Lung microvascular endothelial cell (primary cell): ENCODE results near the gene PPP1R9A. TPM values are rescaled to one million over a fixed set of nuclear protein-coding genes. Genes with fewer than 3 reads are reported as not detected.
A peak's percentile ranks its signal among the peaks of the same experiment; 100 is the strongest.

Experiments
- DNase-seq, 2 donors: peaks; one replicate each; pipeline versions ENCODE4 v3.0.0 to v3.0.0-alpha.2; 2010; ENCODE audit warnings: low read depth in 2 of 2
- total RNA-seq: library from RNA; depleted of rRNA; stranded (reverse); fragments of >200 nt; gene quantifications from 2 replicates; pipeline ENCODE4 v1.2.1, GENCODE V29; 2014

PPP1R9A gene
- total RNA-seq, 1 donor from 2014 or later, result 9.9 TPM

DNA sequence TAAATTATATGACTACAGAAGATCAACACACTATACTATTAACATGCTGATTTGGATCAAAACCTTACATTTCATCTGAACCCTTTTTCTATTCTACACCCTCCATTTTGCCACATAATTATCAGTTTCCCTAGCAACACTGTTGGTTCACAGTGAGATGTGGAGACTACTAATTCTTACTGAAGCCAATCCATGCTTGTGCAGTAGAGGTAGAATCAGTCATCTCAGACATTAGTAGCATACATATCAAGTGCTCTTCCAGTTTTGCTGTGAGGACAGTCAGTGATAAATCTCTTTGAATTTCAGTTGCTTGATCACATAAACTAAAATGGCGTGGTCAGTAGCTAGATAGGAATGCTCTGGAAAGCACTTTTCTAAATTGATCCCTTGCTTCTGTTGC is 346.6 kb downstream of the PPP1R9A start:
- no peak for DNase-seq

DNA sequence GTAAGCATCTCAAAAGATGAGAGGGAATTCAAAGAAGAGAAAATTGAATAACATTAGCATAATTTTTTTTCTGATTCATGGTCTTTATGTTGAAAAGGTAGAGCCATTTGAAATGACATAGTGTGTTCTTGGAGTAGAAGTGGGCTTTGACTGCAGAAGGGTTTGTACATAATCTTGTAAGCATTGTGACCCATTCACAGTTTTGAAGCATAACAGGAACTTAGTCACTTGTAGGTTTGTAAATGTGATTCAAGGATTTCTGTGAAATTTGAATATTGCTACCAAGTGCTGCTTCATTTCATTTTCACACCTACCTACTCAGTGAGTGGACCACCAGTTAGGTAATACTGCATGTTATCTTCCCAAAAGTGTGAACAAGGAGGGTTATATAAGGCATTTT is 348.3 kb downstream of the PPP1R9A start:
- DNase-seq, result no peak

GRCh38 chr7:95261895-95262415 is 354.6 kb downstream of the PPP1R9A start:
- no peak for DNase-seq

- DNase-seq, result no peak
These were observed 355.5 kb downstream of the PPP1R9A start for GRCh38 chr7:95262875-95263274.

GRCh38 chr7:95263785-95264362 is 356.5 kb downstream of the PPP1R9A start:
- DNase-seq, result no peak

- peak in 1 of 2 donors; percentile 15 for DNase-seq
These were observed 357.0 kb downstream of the PPP1R9A start for GRCh38 chr7:95264363-95264891.

GRCh38 chr7:95265634-95266033 is 358.2 kb downstream of the PPP1R9A start:
- no peak for DNase-seq

GRCh38 chr7:95267754-95268153 is 360.4 kb downstream of the PPP1R9A start:
- no peak for DNase-seq

GRCh38 chr7:95269640-95270039 is 362.2 kb downstream of the PPP1R9A start:
- DNase-seq, result no peak

GRCh38 chr7:95276114-95276513 is 368.7 kb downstream of the PPP1R9A start:
- no peak for DNase-seq

GRCh38 chr7:95279417-95279816 is 372.0 kb downstream of the PPP1R9A start:
- no peak for DNase-seq

- DNase-seq, result no peak
These were observed 378.7 kb downstream of the PPP1R9A start for GRCh38 chr7:95286096-95286495.

GRCh38 chr7:95290166-95290830 is 382.9 kb downstream of the PPP1R9A start:
- no peak for DNase-seq

- DNase-seq, result no peak
These were observed 388.0 kb downstream of the PPP1R9A start for GRCh38 chr7:95295397-95295796.

DNA sequence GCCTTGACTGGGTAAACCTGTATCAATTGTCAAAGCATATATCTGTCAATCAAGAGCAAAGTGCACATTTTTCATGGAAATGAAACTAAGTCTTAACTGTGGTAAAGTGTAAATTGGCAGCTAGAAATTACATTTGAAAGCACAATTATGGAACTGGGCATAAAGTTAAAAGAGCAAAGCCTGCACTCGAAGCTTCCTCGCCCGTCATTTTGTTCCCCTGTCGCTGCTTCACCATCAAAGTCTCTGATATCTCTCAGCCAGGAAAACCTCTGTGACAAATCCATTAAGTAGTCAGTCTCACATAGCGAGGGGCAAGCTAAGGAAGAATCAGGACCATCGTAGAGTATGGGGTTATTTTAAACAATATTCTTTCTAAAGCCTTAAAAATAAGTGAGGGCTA is 389.1 kb downstream of the PPP1R9A start:
- no peak for DNase-seq

DNA sequence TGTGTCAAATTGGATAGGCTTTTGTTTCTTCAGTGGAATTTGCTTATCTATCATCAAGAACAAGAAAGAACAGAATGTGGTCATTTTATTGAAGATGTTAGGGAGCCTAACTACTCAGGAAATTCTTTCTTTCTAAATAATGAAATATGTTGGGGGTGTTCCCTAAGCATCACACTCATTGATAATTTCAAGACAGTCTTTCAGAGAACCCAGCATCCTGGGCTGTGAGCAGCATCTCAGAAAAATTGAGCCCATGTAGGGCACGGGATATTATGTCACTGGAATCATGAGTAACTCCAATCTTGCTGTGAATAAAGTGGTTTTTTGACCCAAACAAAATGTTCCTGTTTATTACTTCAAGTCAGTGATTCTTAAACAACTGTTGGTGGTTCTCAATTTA is 389.6 kb downstream of the PPP1R9A start:
- DNase-seq, result no peak

DNA sequence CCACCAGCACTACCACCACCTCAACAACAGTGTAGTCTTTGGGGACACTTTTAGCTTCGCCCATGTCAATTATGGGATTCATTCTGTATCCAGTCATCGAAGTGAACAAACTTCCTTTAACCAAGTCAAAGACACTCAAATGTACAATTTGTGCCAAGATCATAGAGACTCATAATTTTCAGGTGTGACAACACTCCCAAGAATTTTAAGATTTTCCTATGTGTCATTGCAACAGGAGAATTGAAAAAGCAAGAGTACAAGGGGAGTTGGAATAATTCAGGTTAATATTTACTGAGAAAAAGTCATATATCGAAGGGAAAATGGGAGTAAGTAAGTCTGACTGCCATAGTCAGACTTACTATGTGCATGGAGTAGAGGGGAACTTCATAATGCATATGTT is 390.7 kb downstream of the PPP1R9A start:
- DNase-seq, result no peak

DNA sequence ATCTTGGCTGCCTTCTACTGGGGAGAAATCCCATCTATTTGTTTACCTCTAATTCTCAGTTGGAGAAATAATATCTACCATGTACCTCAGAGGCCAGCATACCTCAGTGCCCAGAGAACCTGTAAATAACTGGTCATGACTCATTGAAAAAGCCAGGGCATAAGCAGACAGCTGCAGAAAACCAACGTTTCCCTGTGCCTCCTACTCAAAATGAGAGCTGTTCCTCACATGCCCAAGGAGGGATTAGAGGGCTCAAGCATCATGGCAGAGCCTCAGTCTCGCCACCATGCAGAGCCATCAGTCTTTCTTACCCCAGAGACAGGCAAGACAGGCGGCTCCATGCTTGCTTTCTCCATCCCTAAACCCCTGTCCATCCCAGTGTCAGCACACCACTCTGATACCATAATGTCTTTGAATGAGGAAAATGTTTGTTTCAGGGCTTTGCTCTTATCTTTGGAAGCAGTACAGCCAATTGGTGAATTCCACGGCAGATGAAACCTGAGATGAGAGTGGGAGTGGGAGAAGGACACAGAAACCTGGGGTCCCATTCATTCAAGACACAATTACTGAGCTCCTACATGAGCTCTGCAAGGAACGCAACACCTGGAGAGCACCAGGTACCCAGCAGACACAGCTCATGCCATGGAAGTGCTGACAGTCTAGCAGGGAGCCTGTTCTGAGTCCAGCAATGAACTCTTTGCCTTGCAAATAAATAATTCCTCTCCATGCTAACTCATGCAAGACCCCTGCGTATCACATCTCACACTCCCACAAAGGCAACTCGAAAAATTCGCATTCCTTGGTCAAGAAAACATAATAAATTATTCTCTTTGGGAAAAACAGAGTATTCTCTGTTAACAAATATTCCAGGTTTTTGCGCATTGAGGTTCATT is 395.9 kb downstream of the PPP1R9A start:
- DNase-seq, result no peak

- DNase-seq, result no peak
These were observed 397.6 kb downstream of the PPP1R9A start for GRCh38 chr7:95304990-95305389.

GRCh38 chr7:95309951-95310350 is 402.6 kb downstream of the PPP1R9A start:
- DNase-seq, result no peak

DNA sequence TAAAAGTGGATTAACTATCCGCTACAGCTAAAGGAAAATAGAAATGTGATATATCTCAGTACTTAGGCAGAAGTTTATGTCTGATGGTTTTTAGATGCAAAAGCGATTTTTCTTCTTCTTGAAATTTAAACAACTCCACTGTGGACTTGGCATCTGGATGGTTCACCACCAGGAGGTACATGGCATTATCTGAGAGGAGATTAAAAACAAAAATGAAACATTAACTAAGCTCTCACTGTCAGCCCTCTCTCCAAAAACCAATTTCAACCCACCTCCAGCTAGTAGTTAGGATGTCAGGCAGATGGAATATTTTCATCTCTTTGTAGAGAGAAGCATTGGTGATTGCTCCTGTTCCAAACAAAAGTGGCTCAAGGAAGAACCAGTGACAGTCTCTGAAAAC is 404.0 kb downstream of the PPP1R9A start:
- no peak for DNase-seq

DNA sequence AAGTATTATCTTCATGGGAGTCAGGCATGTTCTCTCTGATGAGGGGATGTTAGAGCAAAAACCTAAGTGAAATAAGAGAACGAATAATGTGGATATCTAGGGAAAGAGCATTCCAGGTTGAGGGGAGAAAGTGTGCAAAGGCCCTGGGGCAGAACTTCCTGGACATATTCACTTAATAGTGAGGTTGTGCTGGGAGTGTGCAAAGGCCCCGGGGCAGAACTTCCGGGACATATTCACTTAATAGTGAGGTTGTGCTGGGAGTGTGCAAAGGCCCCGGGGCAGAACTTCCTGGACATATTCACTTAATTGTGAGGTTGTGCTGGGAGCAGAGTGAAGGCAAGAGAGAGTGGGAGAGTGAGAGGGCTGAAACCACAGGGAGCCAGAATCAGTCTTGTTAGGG is 405.2 kb downstream of the PPP1R9A start:
- DNase-seq, result no peak
